A549 (cell line): ENCODE data around the gene IL6R. TPM values are rescaled to one million over a fixed set of nuclear protein-coding genes. Genes with fewer than 3 reads are reported as not detected.
"Not testable (repeated sequence)": the region's sequence is repeated elsewhere in the genome, so short reads cannot be mapped to it uniquely, and the experiment has no call there.

Experiments used
- ATAC-seq, 2 experiments: fragments of 200-7000 bp in 1 of 2; fragments of >200 bp in 1 of 2; cut with Nextera tagmentation in 1 of 2; cut with Tn5 transposase in 1 of 2; 3 replicates each; pipeline versions ENCODE4 v1.8.0 to v1.9.1; 2018 to 2020; ENCODE audit warnings: mild to moderate bottlenecking in 1 of 2, moderate library complexity in 1 of 2
- CTCF ChIA-PET: fragments of 300-600 bp; sonication (Branson Sonifier 250); formaldehyde crosslinking; extraction: SDS; loops from one replicate; lab custom pipeline; 2021; ENCODE audit warnings: antibody characterized with exemption, inconsistent platforms; lab: Yijun Ruan, JAX
- POLR2A ChIA-PET: fragments of 350-600 bp; formaldehyde crosslinking; extraction: SDS; loops from one replicate; lab custom pipeline; 2021; ENCODE audit warnings: antibody characterized with exemption, inconsistent platforms; lab: Yijun Ruan, JAX
- DNase-seq, 2 experiments: peaks; one replicate each; pipeline versions ENCODE4 v3.0.0 to v3.0.0-alpha.2; 2011 to 2016; ENCODE audit warnings: low read depth in 1 of 2, low spot score in 1 of 2
- FAIRE-seq: peaks from 2 replicates; lab custom pipeline; 2011; peaks lifted over from hg19 to GRCh38; lab: Jason Lieb, UNC
- H3K27ac ChIP-seq, 2 experiments: fragments of >200 bp; sonication (Bioruptor Twin); formaldehyde crosslinking; 3 replicates each; pipeline ENCODE4 v1.5.1; 2016 to 2017
- H3K4me1 ChIP-seq: fragments of >200 bp; sonication (Bioruptor Twin); formaldehyde crosslinking; 3 replicates; pipeline ENCODE4 v1.6.1; 2016
- H3K4me2 ChIP-seq: fragments of >200 bp; sonication (Bioruptor Twin); formaldehyde crosslinking; 3 replicates; pipeline ENCODE4 v1.6.1; 2016
- H3K4me3 ChIP-seq: fragments of >200 bp; sonication (Bioruptor Twin); formaldehyde crosslinking; 3 replicates; pipeline ENCODE4 v1.5.1; 2016
- H3K9me3 ChIP-seq: fragments of >200 bp; sonication (Bioruptor Twin); formaldehyde crosslinking; 3 replicates; pipeline ENCODE4 v1.6.1; 2016
- BCL3 ChIP-seq: fragments of >200 bp; sonication (Bioruptor Twin); formaldehyde crosslinking; IDR thresholded peaks from 3 replicates; pipeline ENCODE4 v1.6.1; 2016
- BHLHE40 ChIP-seq: IDR thresholded peaks from 2 replicates; pipeline ENCODE4 v1.6.1; 2012; ENCODE audit warnings: low read depth, low read length, inconsistent platforms
- CBX8 ChIP-seq: fragments of 200-600 bp; sonication (generic); IDR thresholded peaks from 2 replicates; pipeline ENCODE4 v1.6.1; 2016
- EHMT2 ChIP-seq: fragments of 200-600 bp; sonication (generic); IDR thresholded peaks from 2 replicates; pipeline ENCODE4 v1.6.1; 2016; ENCODE audit warnings: antibody characterized with exemption, low read depth, mild to moderate bottlenecking, moderate library complexity
- ELK1 ChIP-seq: fragments of 150-350 bp; IDR thresholded peaks from 2 replicates; pipeline ENCODE4 v1.6.1; 2014; ENCODE audit warnings: low read depth, mild to moderate bottlenecking, low read length
- FOSL2 ChIP-seq, 2 experiments: fragments of 450-650 bp in 1 of 2; fragments of >200 bp in 1 of 2; sonication (Bioruptor Twin) in 1 of 2; formaldehyde crosslinking; IDR thresholded peaks; 2 replicates each; pipeline versions ENCODE4 v1.5.0 to v1.6.1; 2016 to 2020; ENCODE audit warnings: mild to moderate bottlenecking in 1 of 2, moderate library complexity in 1 of 2
- GATA3 ChIP-seq: IDR thresholded peaks from 2 replicates; pipeline ENCODE4 v1.6.1; 2012; ENCODE audit warnings: borderline replicate concordance
- MYC ChIP-seq: IDR thresholded peaks from 2 replicates; pipeline ENCODE4 v1.6.1; 2012; ENCODE audit warnings: mild to moderate bottlenecking, inconsistent platforms, low read length, improper control_type of control experiment, borderline replicate concordance
- NFE2L2 ChIP-seq: fragments of 150-350 bp; conservative IDR thresholded peaks from 2 replicates; pipeline ENCODE4 v1.6.1; 2014; ENCODE audit warnings: low read length
- NR3C1 ChIP-seq: fragments of >200 bp; sonication (Bioruptor Twin); formaldehyde crosslinking; IDR thresholded peaks from 3 replicates; pipeline ENCODE4 v1.6.1; 2017
- RAD21 ChIP-seq, 2 experiments: fragments of >200 bp in 1 of 2; sonication (Bioruptor Twin) in 1 of 2; formaldehyde crosslinking in 1 of 2; IDR thresholded peaks in 1 of 2; conservative IDR thresholded peaks in 1 of 2; 2 replicates in 1 of 2; 3 replicates in 1 of 2; pipeline ENCODE4 v1.6.1; 2012 to 2018; ENCODE audit warnings: inconsistent platforms in 1 of 2
- RCOR1 ChIP-seq: fragments of 150-350 bp; IDR thresholded peaks from 2 replicates; pipeline ENCODE4 v1.6.1; 2014; ENCODE audit warnings: antibody characterized with exemption, low read length, low read depth
- RFX5 ChIP-seq: fragments of 450-650 bp; IDR thresholded peaks from 2 replicates; pipeline ENCODE4 v1.7.1; 2014; ENCODE audit warnings: antibody characterized with exemption, mild to moderate bottlenecking, moderate library complexity
- RNF2 ChIP-seq: fragments of 200-600 bp; sonication (generic); IDR thresholded peaks from 2 replicates; pipeline ENCODE4 v1.6.1; 2016; ENCODE audit warnings: low read depth, mild to moderate bottlenecking, antibody characterized with exemption, moderate library complexity, borderline replicate concordance
- SREBF2 ChIP-seq: fragments of 450-650 bp; IDR thresholded peaks from 2 replicates; pipeline ENCODE4 v1.6.1; 2014; ENCODE audit warnings: mild to moderate bottlenecking, moderate library complexity
- TFCP2L1 ChIP-seq: fragments of 250-450 bp; sonication (Bioruptor Pico); IDR thresholded peaks from 2 replicates; pipeline ENCODE4 v1.5.0; 2021; ENCODE audit warnings: mild to moderate bottlenecking
- USF2 ChIP-seq: fragments of 450-650 bp; IDR thresholded peaks from 2 replicates; pipeline ENCODE4 v1.6.1; 2014; ENCODE audit warnings: antibody characterized with exemption
- ZFP36 ChIP-seq: fragments of 450-650 bp; IDR thresholded peaks from 2 replicates; pipeline ENCODE4 v1.6.1; 2014; ENCODE audit warnings: borderline replicate concordance; ENCODE audit not compliant: partially characterized antibody
- ZSCAN20 ChIP-seq: fragments of 250-450 bp; sonication (Bioruptor Pico); IDR thresholded peaks from 2 replicates; pipeline ENCODE4 v1.8.0; 2022; ENCODE audit warnings: mild to moderate bottlenecking, moderate library complexity
- WGBS: methylation state at CpG from one replicate; pipeline ENCODE4 v1.1.6; 2017; ENCODE audit errors: missing lambda C conversion rate; 5-methylcytosine and 5-hydroxymethylcytosine counted together
- polyA plus RNA-seq, 4 experiments: library from polyadenylated mRNA; depleted of rRNA in 3 of 4; stranded (reverse); fragments of >200 nt; fragmentation: RNase III in 1 of 4; extraction: RNeasy Plus Mini Kit Qiagen cat#74134 plus additional on column Dnase treatment in 1 of 4; gene quantifications; 2 replicates in 3 of 4; 3 replicates in 1 of 4; pipeline ENCODE4 v1.2.3, GENCODE V29; 2011 to 2017
- TF ChIP-seq, protein P1 (sequence below): IDR thresholded peaks from 2 replicates; pipeline ENCODE4 v1.6.1; 2012

Gene IL6R
- polyA plus RNA-seq, 2 of the 4 experiments (the other 2 are of a cell fraction) = 2.2 to 2.7 TPM

DNA sequence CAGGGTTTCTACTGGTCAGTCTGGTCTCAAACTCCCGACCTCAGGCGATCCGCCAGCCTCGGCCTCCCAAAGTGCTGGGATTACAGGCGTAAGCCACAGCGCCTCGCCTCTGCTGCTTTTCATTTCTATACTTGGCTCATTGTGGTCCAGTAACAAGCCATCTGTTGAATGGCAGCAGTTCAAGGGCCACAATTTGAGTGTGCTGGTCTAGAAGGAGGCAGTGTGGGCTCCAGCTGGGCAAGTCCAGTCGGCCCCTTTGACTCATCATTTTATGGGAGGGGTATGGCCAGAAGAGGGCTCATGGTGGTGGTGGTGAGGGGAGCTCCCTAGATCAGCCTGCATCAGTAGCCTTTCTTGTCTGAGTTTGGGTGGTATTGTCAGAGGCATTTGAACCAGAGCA, 46.6 kb upstream of the IL6R start (continued):
- no peak for TF ChIP-seq ELK1
- no peak for TF ChIP-seq CBX8
- TF ChIP-seq RNF2 = no peak
- TF ChIP-seq NFE2L2 = no peak
- no peak for TF ChIP-seq USF2
- TF ChIP-seq ZFP36 = no peak
- TF ChIP-seq NR3C1 = no peak

DNA sequence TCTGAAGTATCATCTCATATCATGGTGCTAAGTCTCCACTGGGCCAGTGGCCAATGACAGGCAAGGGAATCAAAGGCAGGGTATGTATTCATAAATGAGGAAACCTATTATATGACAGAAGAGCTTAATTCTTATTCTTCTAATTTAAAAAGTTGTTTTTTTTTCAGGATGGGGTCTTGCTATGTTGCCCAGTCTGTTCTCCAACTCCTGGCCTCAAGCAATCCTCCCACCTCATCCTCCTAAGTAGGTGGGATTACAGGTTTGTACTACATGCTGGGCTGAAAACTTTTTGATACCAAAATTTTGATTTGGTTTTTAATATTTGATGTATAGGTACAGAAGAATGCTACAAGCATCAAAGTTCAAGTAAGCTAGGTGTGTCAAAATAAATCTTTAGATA, 44.9 kb upstream of the IL6R start:
- DNase-seq = no peak
- no peak for TF ChIP-seq EHMT2
- no peak for TF ChIP-seq TFCP2L1
- TF ChIP-seq, protein P1, sequence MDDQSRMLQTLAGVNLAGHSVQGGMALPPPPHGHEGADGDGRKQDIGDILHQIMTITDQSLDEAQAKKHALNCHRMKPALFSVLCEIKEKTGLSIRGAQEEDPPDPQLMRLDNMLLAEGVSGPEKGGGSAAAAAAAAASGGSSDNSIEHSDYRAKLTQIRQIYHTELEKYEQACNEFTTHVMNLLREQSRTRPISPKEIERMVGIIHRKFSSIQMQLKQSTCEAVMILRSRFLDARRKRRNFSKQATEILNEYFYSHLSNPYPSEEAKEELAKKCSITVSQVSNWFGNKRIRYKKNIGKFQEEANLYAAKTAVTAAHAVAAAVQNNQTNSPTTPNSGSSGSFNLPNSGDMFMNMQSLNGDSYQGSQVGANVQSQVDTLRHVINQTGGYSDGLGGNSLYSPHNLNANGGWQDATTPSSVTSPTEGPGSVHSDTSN = no peak
- TF ChIP-seq, all 56 proteins: peak for 0
- FAIRE-seq = no peak
- ChIA-PET POLR2A (no interaction called here), CTCF (interaction anchor here (1.0 kb wide), 2 partner anchors 9 to 15 kb away, joined by 5 to 6 read pairs; no protein-coding TSS in a partner anchor)
- Histone ChIP-seq H3K4me2 (no peak overlapping the region), H3K9me3 (no peaks in the 10 kb centered on the region), H3K27ac (no peak overlapping the region), H3K4me1 (no peaks in the 10 kb centered on the region), H3K4me3 (no peak overlapping the region)
- ATAC-seq = no peak

GRCh38 chr1:154360881-154361280, 44.3 kb upstream of the IL6R start:
- CTCF ChIA-PET = interaction anchor here (0.7 to 2.0 kb wide), 7 partner anchors 10 to 186 kb away, joined by 3 to 6 read pairs (median 4); no protein-coding TSS in a partner anchor
- POLR2A ChIA-PET, H3K4me3 ChIP-seq, H3K4me1 ChIP-seq, ATAC-seq, DNase-seq, H3K27ac ChIP-seq, FAIRE-seq, H3K9me3 ChIP-seq, H3K4me2 ChIP-seq: not testable (repeated sequence)
- 94% methylated on average over 5 of the region's 5 CpGs for WGBS

DNA sequence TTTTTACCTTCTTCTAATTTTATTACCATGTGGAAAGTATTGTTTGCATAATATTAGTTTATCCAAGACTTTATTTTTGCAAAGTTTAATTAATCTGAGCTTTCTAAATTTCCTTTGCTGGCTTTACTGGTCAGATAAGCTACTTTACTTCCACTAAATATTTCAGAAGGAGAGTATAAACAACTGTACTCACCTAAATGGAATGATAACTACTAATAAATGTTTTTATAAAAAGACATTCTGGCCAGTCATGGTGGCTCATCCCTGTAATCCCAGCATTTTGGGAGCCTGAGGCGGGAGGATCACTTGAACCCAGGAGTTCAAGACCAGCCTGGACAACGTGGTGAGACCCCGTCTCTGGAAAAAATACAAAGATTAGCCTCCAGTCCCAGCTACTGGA, 43.8 kb upstream of the IL6R start:
- DNase-seq (no peak), FAIRE-seq (no peak), ATAC-seq (no peak)
- CTCF ChIA-PET = interaction anchor here (0.7 to 2.0 kb wide), 6 partner anchors 10 to 185 kb away, joined by 3 to 5 read pairs (median 4); no protein-coding TSS in a partner anchor
- no peaks in the 10 kb centered on the region for H3K9me3 ChIP-seq
- no peak overlapping the region for H3K4me3 ChIP-seq
- TF ChIP-seq ZSCAN20 (no peak), ELK1 (no peak), GATA3 (no peak), BCL3 (no peak), RAD21 (conservative IDR thresholded peaks at IDR 0.05 in 1 of 2, IDR thresholded peaks at IDR 0.05 in 1 of 2) (no peak), RCOR1 (no peak), TFCP2L1 (no peak), BHLHE40 (no peak), FOSL2 (IDR thresholded peaks at IDR 0.05) (no peak), FOSL2 (CRISPR knock-in tag; IDR thresholded peaks at IDR 0.05) (no peak), RFX5 (no peak), SREBF2 (no peak), MYC (no peak), NFE2L2 (no peak), ZFP36 (no peak)
- TF ChIP-seq, protein P1 = no peak
- POLR2A ChIA-PET = no interaction called here
- H3K4me2 ChIP-seq = no peak overlapping the region
- WGBS = 45% methylated on average over 3 of the region's 3 CpGs
- no peaks in the 10 kb centered on the region for H3K4me1 ChIP-seq
- no peak overlapping the region for H3K27ac ChIP-seq
